Tibial nerve (tissue), 3 donors: ENCODE results near the gene SMIM29.

Experiments
- CTCF ChIP-seq, 5 experiments: fragments of 200-600 bp in 3 of 5; fragments of 450-650 bp in 2 of 5; sonication (generic) in 3 of 5; IDR thresholded peaks; one replicate each; pipeline ENCODE4 v1.5.1; 2016 to 2019; ENCODE audit warnings: antibody characterized with exemption in 5 of 5, mild to moderate bottlenecking in 3 of 5, moderate library complexity in 2 of 5
- POLR2A ChIP-seq, 2 donors: fragments of 450-650 bp; IDR thresholded peaks; one replicate each; pipeline ENCODE4 v1.6.1; 2017; ENCODE audit warnings: antibody characterized with exemption in 2 of 2, mild to moderate bottlenecking in 2 of 2, moderate library complexity in 2 of 2

- TF ChIP-seq CTCF (IDR thresholded peaks at IDR 0.05) (no peak), POLR2A (IDR thresholded peaks at IDR 0.05) (no peak)
These were observed 8.2 kb downstream of the SMIM29 start for GRCh38 chr6:34240329-34241248.
